Amygdala (tissue), 56 donors: ENCODE measurements around the gene CTU2.

Experiments used
- DNase-seq, 56 donors: peaks; one replicate each; lab custom pipeline; 2025; lab: John Stamatoyannopoulos, UW

CTU2 gene

DNA sequence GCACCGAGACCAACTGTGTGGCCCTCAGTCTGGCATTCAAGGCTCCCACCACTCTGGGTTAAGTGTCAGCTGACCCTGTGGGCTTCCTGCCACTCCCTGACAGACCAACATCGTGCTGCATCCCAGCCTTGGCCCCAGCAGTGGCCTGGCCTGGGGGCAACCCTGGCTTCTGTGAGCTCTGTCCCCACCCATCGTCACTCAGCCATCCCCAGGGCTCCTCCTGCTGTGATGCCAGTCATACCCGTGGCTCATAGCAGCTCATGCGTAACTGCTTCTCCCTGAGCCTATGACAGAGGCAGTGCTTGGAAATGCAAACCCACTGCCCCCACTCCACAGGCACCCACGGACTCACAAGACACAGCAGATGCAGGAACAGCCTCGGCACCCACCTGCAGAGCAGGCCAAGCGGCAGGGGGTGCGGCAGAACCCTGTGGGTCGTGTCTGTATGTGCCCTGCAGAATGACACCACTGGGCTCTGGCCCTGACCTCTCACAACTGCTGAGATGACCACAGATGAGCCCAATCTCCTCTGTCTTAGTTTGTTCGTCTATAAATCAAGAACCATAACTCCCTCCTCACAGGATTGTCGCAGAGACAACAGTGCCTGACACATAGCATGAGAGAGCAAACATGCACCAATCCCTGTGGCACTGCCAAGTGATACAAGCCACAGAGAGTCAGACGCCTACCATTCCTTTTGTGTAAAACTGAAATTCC lies 52.1 kb downstream of the CTU2 start:
- no peak for DNase-seq

DNA sequence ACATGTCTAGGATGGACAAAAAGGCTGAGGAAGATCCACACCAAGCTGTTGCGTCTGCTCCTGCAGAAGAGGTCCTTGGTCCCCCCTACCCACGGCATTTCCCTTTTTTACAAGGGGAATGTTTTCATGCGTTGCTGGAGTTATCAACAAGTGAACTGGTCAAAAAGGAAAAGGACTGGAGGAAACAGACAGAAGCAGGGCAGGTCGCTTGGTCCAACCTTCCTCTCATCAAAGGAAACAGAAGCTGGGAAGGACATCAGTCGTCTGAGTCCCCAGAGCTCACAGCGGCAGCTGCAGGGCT lies 52.6 kb downstream of the CTU2 start:
- DNase-seq = no peak

DNA sequence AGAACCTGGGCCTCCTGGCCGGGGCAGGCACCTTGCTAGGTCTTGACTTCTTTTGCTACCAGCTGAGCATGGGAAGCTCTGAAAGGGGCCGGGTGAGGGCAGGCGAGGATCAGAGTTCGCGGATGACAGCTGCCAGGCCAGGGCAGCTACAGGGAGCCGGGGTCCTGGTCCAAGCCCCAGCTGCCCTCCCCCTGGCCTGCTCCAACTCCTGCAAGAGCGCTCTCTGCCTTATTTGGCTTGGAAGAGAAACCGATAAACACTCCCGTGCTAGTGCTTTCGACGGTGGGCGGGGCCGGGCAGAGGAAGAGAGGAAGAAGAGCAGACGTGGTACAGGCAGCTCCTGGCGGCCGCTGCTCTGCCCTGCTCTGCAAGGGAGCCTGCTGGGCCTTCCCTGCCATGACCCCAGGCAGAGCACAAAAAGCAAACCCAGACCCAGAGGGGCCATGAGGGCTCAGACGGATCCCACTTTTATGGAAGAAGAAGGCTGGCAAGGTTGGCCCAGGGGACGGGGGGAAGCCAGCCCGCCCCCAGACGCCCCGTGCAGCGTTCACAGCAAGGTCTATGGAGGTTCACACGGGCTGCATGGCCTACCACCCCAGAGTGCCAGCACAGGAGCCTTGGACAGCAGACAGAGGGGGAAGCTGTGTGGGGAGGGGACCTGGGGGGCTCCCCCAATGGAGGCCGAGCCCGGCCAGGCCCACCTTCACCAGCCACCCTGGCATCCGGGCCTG lies 53.1 kb downstream of the CTU2 start:
- DNase-seq = no peak

DNA sequence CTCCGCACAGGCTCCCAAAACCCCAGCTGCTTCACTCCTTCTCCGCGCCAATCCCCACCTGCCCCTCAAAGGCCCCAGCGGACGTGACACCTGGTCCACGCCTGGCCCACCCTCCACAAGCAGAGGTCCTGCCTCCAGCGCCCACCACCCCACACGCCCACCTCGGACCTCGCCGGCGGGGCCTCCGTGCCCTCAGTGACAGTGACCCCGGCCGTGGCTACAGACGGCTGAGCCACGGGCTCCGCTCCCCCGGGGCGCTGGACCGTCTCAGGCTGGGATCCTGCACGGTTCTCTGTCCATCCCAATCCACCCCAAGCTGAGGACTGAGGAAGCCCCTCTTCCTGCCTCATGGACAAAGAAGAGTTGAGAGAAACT lies 53.7 kb downstream of the CTU2 start:
- DNase-seq = no peak

DNA sequence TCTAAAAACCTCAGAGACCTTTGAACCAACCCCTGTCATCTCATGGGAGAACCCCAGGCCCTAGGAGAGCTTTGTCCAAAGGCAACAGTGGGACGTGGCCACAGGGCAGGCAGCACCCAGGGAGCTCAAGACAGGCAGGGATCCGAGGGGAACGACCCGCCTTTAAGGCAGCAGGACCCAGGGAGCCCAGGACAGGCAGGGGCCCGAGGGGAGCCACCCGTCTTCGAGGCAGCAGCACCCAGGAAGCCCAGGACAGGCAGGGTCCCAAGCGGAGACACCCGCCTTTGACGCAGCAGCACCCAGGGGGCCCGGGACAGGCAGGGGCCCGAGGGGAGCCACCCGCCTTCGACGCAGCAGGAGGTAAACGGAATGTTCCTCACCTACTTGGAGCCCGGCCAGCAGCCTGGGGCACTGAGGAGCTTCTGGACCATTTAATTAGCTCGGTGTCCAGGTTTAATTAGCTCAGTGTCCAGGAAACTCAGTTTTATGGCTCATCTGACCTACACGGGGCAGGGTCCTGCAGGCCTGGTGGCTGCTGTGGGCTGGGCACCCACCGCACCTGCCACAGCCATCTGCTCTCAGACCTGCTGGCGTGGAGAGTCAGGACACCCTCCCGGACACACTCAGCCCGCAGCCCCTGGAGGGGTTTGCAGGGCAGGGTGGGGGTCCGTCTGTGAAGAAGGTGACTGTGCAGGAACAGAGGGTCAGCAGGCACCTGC lies 54.3 kb downstream of the CTU2 start:
- no peak for DNase-seq

DNA sequence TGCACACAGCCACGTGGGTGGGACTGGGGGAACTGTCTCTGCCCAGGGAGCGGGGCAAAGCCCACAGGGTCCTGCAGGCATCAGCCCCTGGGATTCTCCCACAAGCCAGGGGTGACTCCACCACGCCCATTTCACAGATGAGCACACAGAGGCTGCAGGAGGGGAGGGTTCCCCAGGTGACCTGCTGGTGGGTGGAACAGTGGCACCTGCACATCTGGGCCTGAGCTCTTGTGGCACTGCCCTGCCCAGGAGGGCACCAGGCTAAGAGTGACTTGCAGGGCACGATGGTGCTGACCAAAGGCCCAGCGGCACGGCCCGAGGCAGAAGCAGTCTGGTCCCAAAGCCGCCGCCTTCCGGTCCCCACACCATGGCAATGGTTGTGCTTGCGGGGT lies 54.8 kb downstream of the CTU2 start:
- DNase-seq = no peak

DNA sequence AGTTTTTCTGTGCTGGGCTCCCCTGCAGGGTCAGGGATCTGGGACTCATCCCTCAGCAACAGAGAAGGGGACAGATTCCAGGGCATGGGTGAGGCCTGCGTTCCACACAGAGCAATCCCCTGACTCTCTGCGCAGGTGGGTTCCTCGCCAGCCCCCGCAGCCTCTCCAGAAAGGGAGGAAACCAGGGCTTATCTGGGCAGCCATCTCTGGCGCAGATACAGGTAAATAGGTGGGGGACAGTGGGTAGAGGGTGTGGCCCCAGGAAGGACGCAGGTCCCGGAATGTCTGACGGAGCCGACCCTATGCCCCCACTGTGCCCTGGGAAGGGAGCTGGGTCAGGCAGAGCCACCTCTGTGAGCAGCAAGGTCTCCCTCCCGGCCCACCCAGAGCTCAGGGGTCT lies 55.5 kb downstream of the CTU2 start:
- DNase-seq = no peak

DNA sequence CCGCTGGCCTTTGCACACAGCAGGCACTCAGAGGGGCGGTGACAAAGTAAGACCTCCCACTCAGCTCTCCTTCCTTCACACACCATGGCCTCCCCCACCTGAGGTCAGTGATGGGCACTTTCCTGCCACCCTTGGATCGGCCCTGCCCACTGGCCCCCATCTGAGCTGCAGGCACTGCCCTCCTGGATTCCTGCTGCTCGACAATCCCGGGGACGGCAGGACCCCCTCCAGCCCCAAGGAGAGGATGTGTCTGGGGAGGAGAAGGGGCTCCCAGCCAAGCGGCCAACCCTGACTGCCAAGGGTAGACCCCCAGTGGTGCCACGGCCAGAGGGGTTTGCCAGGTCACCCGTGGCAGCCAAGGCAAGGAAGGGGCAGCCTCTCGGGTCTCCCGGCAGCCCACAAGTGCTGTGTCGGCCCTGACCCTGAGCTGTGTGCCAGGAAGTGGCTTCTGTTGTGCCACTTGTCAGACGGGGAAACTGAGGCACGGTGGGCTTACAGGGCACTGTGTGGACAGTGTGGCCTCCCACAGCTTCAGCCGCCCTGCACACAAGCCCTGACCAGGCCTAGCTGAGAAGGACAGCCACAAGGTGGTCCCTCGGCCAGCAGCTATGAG lies 56.1 kb downstream of the CTU2 start:
- no peak for DNase-seq

DNA sequence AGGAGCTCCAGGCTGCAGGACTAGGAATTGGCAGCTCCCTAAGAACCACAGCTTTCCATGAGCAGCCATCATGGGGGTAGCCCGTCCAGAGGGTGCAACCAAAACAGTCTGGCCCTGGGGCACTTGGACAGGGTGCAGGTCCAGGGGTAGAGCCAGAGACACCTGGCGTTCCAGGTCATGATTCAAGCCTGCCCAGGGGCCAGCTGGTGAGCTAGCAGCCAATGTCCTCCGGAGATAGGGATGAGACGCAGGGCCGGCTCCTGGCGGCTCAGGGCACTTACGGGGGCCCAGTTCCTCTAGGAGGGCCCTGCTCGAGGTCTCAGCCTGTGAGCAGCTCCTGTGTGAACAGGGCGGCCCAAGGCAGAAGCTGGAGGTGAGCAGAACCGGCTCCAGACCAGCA lies 56.6 kb downstream of the CTU2 start:
- DNase-seq = no peak

DNA sequence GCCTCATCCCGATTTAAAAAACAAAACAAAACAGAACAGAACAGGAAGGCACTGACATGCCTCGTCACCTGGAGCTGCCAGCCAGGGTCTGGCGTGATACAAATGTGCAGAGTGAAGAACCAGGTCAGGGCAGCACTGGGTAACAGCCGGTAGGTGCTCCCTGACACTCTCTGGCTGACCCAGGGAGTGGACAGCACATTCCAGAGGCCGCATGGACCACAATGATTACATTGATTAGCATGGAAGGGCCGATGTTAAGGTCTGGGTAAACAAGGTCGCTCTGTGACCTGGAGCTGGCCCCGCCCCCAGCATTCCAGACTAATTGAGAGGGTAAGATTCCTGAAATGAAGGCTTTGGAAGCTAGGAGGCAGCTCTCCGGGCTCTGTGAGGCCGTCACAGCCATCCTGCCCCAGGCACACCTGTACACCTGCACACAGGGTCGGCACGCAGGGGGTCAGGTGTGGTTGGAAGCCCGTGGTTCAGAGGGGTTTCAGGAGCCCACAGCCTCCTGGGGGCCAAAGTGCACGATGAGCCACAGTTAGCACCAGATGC lies 57.3 kb downstream of the CTU2 start:
- no peak for DNase-seq

DNA sequence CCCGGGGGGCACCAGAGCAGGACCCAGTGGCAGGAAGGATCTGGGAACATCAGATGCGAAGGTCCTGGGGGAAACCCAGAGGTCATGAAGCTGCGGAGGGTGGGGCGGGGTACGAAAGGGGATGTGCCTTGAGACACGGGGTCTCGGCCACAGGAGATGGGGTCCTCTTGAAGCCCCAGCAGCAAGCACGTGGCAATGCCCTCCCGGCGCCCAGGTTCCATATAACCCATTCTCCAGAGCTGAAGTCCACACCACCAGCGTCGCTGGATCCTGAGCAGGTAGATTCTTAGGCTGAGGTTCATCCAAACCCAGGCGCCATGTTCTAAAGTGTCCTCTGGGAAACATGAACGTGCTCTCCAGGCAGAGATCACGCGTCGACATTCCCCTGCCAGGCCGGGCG lies 57.8 kb downstream of the CTU2 start:
- DNase-seq = no peak

DNA sequence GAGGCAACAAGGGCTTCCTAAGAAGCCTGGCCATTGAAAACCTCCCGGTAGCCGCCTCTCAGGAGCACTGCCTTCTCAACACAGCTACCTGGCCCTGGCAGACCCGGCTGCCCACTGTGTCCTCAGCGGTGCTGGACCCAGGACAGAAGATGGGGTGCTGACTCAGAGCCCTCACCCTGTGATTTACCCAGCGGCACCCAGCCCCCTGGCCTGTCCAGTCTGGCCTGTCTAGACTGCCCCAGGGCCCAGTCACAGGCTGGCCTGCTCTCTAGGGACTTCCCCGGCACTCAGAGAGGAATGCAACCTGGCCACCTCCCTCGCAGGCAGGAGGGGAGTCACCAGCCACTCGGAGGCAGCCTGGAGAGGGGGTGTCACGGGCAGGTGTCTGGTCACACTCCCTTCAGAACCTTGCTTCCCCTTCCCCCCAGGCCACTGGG lies 58.6 kb downstream of the CTU2 start:
- DNase-seq = no peak
